Small intestine (tissue), 7 donors: Measurements from ENCODE around the gene MMP26. TPM values are rescaled to one million over a fixed set of nuclear protein-coding genes. Genes with fewer than 3 reads are reported as not detected.
"Not testable (repeated sequence)": the region's sequence is repeated elsewhere in the genome, so short reads cannot be mapped to it uniquely, and the experiment has no call there.

Experiments
- DNase-seq, 2 donors: peaks; one replicate each; pipeline versions ENCODE4 v3.0.0 to v3.0.0-alpha.2; 2013
- FAIRE-seq: peaks from 2 replicates; lab custom pipeline; 2012; peaks lifted over from hg19 to GRCh38; lab: Jason Lieb, UNC
- H3K27ac ChIP-seq, 3 donors: one replicate each; pipeline ENCODE4 v1.5.1; 2013; ENCODE audit warnings: low read length in 2 of 3, mild to moderate bottlenecking in 2 of 3, control low read depth in 1 of 3, inconsistent platforms in 1 of 3, low read depth in 1 of 3, moderate library complexity in 1 of 3
- H3K27me3 ChIP-seq, 3 donors: one replicate each; pipeline ENCODE4 v1.6.1; 2013; ENCODE audit warnings: low read length in 3 of 3, inconsistent platforms in 1 of 3; ENCODE audit not compliant: control insufficient read depth in 3 of 3, insufficient read depth in 3 of 3
- H3K36me3 ChIP-seq, 3 donors: one replicate each; pipeline ENCODE4 v1.6.1; 2013; ENCODE audit warnings: low read length in 3 of 3, inconsistent platforms in 1 of 3, low read depth in 1 of 3, mild to moderate bottlenecking in 1 of 3, moderate library complexity in 1 of 3; ENCODE audit not compliant: control insufficient read depth in 3 of 3, insufficient read depth in 2 of 3
- H3K4me1 ChIP-seq, 3 donors: one replicate each; pipeline ENCODE4 v1.6.1; 2013; ENCODE audit warnings: low read length in 2 of 3, inconsistent platforms in 1 of 3, low read depth in 1 of 3, mild to moderate bottlenecking in 1 of 3, moderate library complexity in 1 of 3; ENCODE audit not compliant: control insufficient read depth in 3 of 3, insufficient read depth in 2 of 3
- H3K4me3 ChIP-seq, 3 donors: one replicate each; pipeline ENCODE4 v1.5.1; 2013; ENCODE audit warnings: low read length in 3 of 3, control low read depth in 1 of 3, inconsistent platforms in 1 of 3, low read depth in 1 of 3, mild to moderate bottlenecking in 1 of 3, moderate library complexity in 1 of 3
- H3K9me3 ChIP-seq, 2 donors: one replicate each; pipeline ENCODE4 v1.6.1; 2013; ENCODE audit warnings: low read depth in 1 of 2, low read length in 1 of 2; ENCODE audit not compliant: control insufficient read depth in 2 of 2, insufficient read depth in 1 of 2
- WGBS, 3 donors: extraction: QIAGEN DNeasy Blood & Tissue Kit; methylation state at CpG; one replicate each; pipeline ENCODE4 v1.1.7; 2013; 5-methylcytosine and 5-hydroxymethylcytosine counted together
- polyA plus RNA-seq, 4 donors: library from polyadenylated mRNA; stranded (reverse) in 3 of 4; unstranded in 1 of 4; fragments of 200-250 nt in 3 of 4; fragments of 120-200 nt in 1 of 4; gene quantifications; one replicate each; pipeline versions ENCODE4 v1.2.1 to v1.2.3, GENCODE V29; 2013
- donor health status: healthy with polysubstance abuse.
- donor health status: control.
- donor health status: control.
- donor health status: Bipolar disorder and iron deficiency.
- donor health status: healthy.

Gene MMP26
- polyA plus RNA-seq, 4 donors, result 0.04 TPM; not detected in 3

GRCh38 chr11:4700436-4700820, 4.2 kb upstream of the MMP26 start:
- Histone ChIP-seq H3K4me1 (no peaks in the 10 kb centered on the region), H3K36me3 (no peaks in the 10 kb centered on the region), H3K4me3 (no peak overlapping the region), H3K9me3 (no peaks in the 10 kb centered on the region), H3K27me3 (no peaks in the 10 kb centered on the region), H3K27ac (no peak overlapping the region)
- FAIRE-seq (no peak), DNase-seq (no peak)
- WGBS, 3 donors, result 60 to 96% (median 91%) methylated on average over 1 of the region's 1 CpG

DNA sequence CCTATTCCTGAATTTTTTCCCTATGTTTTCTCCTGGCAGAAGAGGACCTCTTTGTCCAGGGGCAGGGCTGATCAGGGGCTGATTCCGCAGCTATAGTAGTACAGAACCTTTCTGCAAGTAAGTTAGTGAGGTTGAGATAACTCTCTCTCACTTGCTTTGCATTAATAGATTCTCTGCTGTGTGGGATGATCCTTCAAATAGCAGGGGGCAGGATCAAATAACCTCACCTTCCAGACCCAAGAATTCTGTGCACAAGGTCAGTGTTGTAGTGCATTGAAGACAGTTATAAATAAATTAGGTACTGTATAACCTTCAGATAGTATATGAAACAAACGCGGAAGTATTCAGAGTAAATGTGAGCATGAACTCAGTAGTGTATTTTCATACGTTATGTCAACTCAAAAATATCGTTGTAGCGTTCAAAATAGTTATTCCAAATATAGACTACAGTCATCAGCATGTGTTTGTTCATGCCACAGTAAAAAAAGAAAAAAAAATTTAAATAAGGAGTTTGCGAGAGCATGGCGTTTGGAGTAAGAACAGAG, 278 bp downstream of the MMP26 start:
- Histone ChIP-seq H3K27me3 (no peaks in the 10 kb centered on the region), H3K9me3 (no peaks in the 10 kb centered on the region), H3K36me3 (no peaks in the 10 kb centered on the region), H3K4me3 (no peak overlapping the region), H3K4me1 (no peaks in the 10 kb centered on the region), H3K27ac (no peak overlapping the region)
- 72 to 80% (median 77%) methylated on average over 8 of the region's 8 CpGs for WGBS, 3 donors
- FAIRE-seq (no peak), DNase-seq (no peak)

DNA sequence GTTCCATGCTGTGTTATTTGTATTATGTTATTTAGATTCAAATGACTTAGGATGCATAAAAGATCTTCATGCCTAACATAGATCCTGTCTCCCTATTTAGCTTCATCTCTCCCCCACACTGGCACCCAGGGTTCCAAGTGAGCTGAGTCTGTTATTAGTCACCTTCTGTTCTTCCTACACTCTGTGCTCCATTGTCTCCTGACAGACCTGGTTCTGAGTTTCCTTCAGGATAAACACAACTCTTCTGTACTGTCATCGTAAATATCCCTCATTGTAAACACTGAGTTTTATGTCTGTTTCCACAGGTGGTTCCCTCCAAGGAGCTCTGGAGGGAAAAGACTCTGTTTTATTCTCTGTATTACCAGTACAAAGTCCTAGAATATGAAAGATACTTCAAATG, 8.7 kb downstream of the MMP26 start:
- FAIRE-seq (no peak), DNase-seq (no peak)
- Histone ChIP-seq H3K4me3 (no peak overlapping the region), H3K4me1 (no peaks in the 10 kb centered on the region), H3K36me3 (no peaks in the 10 kb centered on the region), H3K27me3 (no peaks in the 10 kb centered on the region), H3K9me3 (no peaks in the 10 kb centered on the region), H3K27ac (no peak overlapping the region)
- WGBS, 3 donors, result 17 to 41% (median 23%) methylated on average over 1 of the region's 1 CpG

- no peak for DNase-seq
- 28 to 59% (median 50%) methylated on average over 5 of the region's 5 CpGs for WGBS, 3 donors
- Histone ChIP-seq H3K27ac (no peak overlapping the region), H3K4me3 (no peak overlapping the region), H3K36me3 (no peaks in the 10 kb centered on the region), H3K27me3 (no peaks in the 10 kb centered on the region), H3K9me3 (no peaks in the 10 kb centered on the region), H3K4me1 (no peaks in the 10 kb centered on the region)
- no peak for FAIRE-seq
These were observed 9.7 kb downstream of the MMP26 start for GRCh38 chr11:4714300-4714699.

DNA sequence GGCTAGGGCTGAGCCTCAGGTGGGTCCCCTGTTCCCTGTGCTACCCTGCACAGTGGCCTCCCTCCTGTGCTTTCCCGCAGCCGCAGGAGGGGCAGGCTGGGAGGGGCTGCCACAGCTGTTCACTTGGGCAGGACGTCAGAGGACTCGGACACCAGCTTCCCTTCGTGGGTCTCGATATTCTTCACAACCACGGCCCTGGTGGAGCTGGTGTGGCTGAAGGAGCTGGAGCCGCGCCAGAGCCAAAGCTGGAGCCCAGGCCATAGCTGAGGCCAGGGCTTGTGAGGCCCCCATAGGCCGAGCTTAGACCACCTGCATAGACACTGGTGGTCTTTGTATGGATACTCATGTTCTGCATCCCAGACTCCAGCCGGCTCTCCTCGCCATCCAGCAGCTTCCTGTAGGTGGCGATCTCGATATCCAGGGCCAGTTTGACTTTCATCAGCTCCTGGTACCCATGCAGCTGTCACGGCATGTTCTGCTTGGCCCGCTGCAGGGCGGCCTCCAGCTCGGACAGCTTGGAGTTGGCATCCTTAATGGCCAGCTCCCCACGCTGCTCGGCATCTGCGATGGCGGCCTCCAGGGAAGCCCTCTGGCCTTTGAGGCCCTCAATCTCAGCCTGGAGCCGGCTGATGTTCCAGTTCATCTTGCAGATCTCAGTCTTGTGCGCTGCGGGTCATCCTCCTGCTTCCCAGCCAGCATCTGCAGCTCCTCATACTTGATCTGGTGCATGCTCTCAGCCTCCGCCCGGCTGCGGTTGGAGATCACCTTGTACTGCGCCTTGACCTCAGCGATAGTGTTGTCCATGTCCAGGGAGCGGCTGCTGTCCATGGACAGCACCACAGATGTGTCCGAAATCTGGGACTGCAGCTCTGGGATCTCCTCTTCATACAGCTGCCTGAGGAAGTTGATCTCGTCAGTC, 18.3 kb downstream of the MMP26 start:
- not testable (repeated sequence) for H3K9me3 ChIP-seq, H3K36me3 ChIP-seq, H3K4me1 ChIP-seq, FAIRE-seq, H3K4me3 ChIP-seq, H3K27ac ChIP-seq, H3K27me3 ChIP-seq, DNase-seq
- WGBS, 3 donors, result 88 to 89% (median 89%) methylated on average over 33 of the region's 33 CpGs

DNA sequence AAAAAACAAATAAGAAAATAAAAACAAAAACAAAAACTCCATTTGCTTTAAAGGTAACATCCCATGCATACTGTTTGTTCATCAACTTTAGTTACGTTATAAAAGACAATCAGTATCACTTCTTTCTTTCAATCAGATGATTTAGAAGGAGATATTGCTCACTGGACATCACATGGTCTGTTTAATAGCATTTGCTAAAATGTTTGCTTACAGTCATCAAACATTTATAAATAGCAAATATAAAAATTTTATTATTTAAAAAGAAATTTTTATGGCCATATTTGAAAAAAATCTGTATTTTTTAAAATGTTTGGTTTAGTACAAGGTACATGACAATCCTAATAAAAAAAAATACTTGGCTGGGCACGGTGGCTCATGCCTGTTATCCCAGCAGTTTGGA, 22.6 kb downstream of the MMP26 start:
- H3K27ac ChIP-seq, result no peak overlapping the region
- FAIRE-seq (no peak), DNase-seq (no peak)
- H3K4me1 ChIP-seq, result no peaks in the 10 kb centered on the region
- H3K4me3 ChIP-seq, result no peak overlapping the region
- WGBS, 3 donors, result 77 to 81% (median 79%) methylated on average over 2 of the region's 2 CpGs
- H3K27me3 ChIP-seq, result no peaks in the 10 kb centered on the region
- no peaks in the 10 kb centered on the region for H3K36me3 ChIP-seq
- H3K9me3 ChIP-seq, result no peaks in the 10 kb centered on the region

- H3K4me1 ChIP-seq, result no peaks in the 10 kb centered on the region
- H3K36me3 ChIP-seq, result no peaks in the 10 kb centered on the region
- H3K27ac ChIP-seq, result no peak overlapping the region
- H3K9me3 ChIP-seq, result no peaks in the 10 kb centered on the region
- H3K4me3 ChIP-seq, result no peak overlapping the region
- WGBS, 3 donors, result 70 to 88% (median 78%) methylated on average over 2 of the region's 2 CpGs
- DNase-seq (no peak), FAIRE-seq (no peak)
- H3K27me3 ChIP-seq, result no peaks in the 10 kb centered on the region
These were observed 36.2 kb downstream of the MMP26 start for GRCh38 chr11:4740735-4741134.

GRCh38 chr11:4748438-4748837, 43.9 kb downstream of the MMP26 start:
- WGBS, 3 donors, result 73 to 79% (median 76%) methylated on average over 6 of the region's 6 CpGs
- no peaks in the 10 kb centered on the region for H3K36me3 ChIP-seq
- H3K4me1 ChIP-seq, result no peaks in the 10 kb centered on the region
- no peaks in the 10 kb centered on the region for H3K9me3 ChIP-seq
- H3K27ac ChIP-seq, result no peak overlapping the region
- no peak overlapping the region for H3K4me3 ChIP-seq
- FAIRE-seq, result no peak
- no peak for DNase-seq
- H3K27me3 ChIP-seq, result no peaks in the 10 kb centered on the region
